ENCODE data around the gene GLCE. TPM values are rescaled to one million over a fixed set of nuclear protein-coding genes. Genes with fewer than 3 reads are reported as not detected.
"Not testable (repeated sequence)": the region's sequence is repeated elsewhere in the genome, so short reads cannot be mapped to it uniquely, and the experiment has no call there.

The GLCE gene
- total RNA-seq, 1 experiment from 2014 or later: 12.5 TPM

DNA sequence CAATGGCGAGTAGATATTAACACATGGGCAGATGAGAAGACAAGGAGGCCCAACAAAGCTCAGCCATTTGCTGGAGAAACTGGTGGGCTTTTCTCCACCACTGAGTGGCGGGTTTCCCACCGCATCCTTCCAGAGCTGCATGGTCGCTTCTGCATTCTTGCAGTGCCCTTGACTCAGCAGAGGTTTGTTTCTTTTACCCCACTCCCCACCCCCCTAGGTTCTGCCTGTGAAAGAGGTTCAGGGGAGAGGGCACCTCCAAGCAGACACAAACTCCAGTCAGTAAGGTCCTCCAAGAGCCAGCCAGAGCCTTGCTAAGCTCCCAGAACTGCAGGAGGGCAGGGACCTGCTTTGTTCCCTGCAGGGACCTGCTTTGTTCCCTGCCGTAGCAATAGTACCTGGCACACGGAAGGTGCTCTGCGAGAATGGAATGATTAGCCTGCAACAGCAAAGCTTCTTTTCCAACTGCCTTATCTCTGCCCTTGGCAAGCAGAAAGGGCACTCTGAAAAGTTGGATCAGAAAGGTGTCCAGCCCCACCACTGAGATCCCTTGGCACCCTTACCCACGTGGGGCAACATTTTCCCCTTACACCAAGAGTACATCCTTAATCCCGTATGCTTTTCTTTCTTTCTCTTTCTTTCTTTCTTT lies 139.6 kb downstream of the GLCE start:
- DNase-seq (ENCODE audit: low spot score) (peak; percentile 35), ATAC-seq (peak; percentile 40)
- H3K27ac Mint-ChIP-seq: no peak overlapping the region
- H3K36me3 Mint-ChIP-seq: peaks cover 2% of the 10 kb centered on the region; the same call in 1 of the 2 replicates
- ChIA-PET CTCF (interaction anchor here (0.7 to 2.3 kb wide), 11 partner anchors 11 to 269 kb away, joined by 3 to 10 read pairs (median 4); partner anchors contain the start of gene KIF23), POLR2A (interaction anchor here (1.0 kb wide), 1 partner anchor 93 kb away, joined by 3 read pairs; no protein-coding TSS in a partner anchor)
- H3K4me3 Mint-ChIP-seq: peak overlapping the region; percentile 71
- no peak for TF ChIP-seq IRF2 (CRISPR knock-in tag; IDR thresholded peaks at IDR 0.05; ENCODE audit: borderline replicate concordance, low read depth)
- TF ChIP-seq, protein P1, sequence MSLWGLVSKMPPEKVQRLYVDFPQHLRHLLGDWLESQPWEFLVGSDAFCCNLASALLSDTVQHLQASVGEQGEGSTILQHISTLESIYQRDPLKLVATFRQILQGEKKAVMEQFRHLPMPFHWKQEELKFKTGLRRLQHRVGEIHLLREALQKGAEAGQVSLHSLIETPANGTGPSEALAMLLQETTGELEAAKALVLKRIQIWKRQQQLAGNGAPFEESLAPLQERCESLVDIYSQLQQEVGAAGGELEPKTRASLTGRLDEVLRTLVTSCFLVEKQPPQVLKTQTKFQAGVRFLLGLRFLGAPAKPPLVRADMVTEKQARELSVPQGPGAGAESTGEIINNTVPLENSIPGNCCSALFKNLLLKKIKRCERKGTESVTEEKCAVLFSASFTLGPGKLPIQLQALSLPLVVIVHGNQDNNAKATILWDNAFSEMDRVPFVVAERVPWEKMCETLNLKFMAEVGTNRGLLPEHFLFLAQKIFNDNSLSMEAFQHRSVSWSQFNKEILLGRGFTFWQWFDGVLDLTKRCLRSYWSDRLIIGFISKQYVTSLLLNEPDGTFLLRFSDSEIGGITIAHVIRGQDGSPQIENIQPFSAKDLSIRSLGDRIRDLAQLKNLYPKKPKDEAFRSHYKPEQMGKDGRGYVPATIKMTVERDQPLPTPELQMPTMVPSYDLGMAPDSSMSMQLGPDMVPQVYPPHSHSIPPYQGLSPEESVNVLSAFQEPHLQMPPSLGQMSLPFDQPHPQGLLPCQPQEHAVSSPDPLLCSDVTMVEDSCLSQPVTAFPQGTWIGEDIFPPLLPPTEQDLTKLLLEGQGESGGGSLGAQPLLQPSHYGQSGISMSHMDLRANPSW (CRISPR knock-in tag; conservative IDR thresholded peaks at IDR 0.05; ENCODE audit: low read depth): no peak
- TF ChIP-seq, protein P2, sequence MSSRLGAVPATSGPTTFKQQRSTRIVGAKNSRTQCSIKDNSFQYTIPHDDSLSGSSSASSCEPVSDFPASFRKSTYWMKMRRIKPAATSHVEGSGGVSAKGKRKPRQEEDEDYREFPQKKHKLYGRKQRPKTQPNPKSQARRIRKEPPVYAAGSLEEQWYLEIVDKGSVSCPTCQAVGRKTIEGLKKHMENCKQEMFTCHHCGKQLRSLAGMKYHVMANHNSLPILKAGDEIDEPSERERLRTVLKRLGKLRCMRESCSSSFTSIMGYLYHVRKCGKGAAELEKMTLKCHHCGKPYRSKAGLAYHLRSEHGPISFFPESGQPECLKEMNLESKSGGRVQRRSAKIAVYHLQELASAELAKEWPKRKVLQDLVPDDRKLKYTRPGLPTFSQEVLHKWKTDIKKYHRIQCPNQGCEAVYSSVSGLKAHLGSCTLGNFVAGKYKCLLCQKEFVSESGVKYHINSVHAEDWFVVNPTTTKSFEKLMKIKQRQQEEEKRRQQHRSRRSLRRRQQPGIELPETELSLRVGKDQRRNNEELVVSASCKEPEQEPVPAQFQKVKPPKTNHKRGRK (CRISPR knock-in tag; IDR thresholded peaks at IDR 0.05; ENCODE audit: borderline replicate concordance): peak; percentile 96; the same call in 1 of the 2 replicates
- TF ChIP-seq, protein P3, sequence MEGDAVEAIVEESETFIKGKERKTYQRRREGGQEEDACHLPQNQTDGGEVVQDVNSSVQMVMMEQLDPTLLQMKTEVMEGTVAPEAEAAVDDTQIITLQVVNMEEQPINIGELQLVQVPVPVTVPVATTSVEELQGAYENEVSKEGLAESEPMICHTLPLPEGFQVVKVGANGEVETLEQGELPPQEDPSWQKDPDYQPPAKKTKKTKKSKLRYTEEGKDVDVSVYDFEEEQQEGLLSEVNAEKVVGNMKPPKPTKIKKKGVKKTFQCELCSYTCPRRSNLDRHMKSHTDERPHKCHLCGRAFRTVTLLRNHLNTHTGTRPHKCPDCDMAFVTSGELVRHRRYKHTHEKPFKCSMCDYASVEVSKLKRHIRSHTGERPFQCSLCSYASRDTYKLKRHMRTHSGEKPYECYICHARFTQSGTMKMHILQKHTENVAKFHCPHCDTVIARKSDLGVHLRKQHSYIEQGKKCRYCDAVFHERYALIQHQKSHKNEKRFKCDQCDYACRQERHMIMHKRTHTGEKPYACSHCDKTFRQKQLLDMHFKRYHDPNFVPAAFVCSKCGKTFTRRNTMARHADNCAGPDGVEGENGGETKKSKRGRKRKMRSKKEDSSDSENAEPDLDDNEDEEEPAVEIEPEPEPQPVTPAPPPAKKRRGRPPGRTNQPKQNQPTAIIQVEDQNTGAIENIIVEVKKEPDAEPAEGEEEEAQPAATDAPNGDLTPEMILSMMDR (IDR thresholded peaks at IDR 0.05): no peak
- peak; percentile 65; the same call in 1 of the 2 replicates for TF ChIP-seq ZNF423 (CRISPR knock-in tag; IDR thresholded peaks at IDR 0.05)
- TF ChIP-seq, protein P4, sequence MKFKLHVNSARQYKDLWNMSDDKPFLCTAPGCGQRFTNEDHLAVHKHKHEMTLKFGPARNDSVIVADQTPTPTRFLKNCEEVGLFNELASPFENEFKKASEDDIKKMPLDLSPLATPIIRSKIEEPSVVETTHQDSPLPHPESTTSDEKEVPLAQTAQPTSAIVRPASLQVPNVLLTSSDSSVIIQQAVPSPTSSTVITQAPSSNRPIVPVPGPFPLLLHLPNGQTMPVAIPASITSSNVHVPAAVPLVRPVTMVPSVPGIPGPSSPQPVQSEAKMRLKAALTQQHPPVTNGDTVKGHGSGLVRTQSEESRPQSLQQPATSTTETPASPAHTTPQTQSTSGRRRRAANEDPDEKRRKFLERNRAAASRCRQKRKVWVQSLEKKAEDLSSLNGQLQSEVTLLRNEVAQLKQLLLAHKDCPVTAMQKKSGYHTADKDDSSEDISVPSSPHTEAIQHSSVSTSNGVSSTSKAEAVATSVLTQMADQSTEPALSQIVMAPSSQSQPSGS (CRISPR knock-in tag; IDR thresholded peaks at IDR 0.05; ENCODE audit: borderline replicate concordance, low read depth): no peak
- no peak for TF ChIP-seq NFE2L1 (CRISPR knock-in tag; IDR thresholded peaks at IDR 0.05)
- H3K4me1 Mint-ChIP-seq: peaks cover 15% of the 10 kb centered on the region
- H3K9me3 Mint-ChIP-seq: no peaks in the 10 kb centered on the region
- H3K27me3 Mint-ChIP-seq (ENCODE audit: low read depth): peaks cover 47% of the 10 kb centered on the region

DNA sequence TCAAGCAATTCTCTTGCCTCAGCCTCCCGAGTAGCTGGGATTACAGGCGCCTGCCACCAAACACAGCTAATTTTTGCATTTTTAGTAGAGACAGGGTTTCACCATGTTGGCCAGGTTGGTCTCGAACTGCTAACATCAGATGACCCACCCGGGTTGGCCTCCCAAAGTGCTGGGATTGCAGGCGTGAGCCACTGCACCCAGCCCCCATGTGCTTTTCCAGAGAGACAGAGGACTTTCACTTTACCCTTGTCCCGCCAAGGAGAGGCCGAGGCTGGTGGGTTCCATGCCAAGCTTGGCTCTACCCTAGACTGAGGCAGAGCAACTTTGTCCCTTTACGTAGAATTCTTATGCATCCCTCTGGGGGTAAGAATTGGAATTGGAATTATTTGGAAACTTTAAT lies 140.7 kb downstream of the GLCE start:
- H3K4me3 Mint-ChIP-seq; ATAC-seq; DNase-seq (ENCODE audit: low spot score); H3K9me3 Mint-ChIP-seq; H3K36me3 Mint-ChIP-seq; H3K27ac Mint-ChIP-seq; POLR2A ChIA-PET: not testable (repeated sequence)
- H3K27me3 Mint-ChIP-seq (ENCODE audit: low read depth): peaks cover 45% of the 10 kb centered on the region
- H3K4me1 Mint-ChIP-seq: peaks cover 23% of the 10 kb centered on the region
- CTCF ChIA-PET: interaction anchor here (2.3 kb wide), 1 partner anchor 12 kb away, joined by 10 read pairs; no protein-coding TSS in a partner anchor

DNA sequence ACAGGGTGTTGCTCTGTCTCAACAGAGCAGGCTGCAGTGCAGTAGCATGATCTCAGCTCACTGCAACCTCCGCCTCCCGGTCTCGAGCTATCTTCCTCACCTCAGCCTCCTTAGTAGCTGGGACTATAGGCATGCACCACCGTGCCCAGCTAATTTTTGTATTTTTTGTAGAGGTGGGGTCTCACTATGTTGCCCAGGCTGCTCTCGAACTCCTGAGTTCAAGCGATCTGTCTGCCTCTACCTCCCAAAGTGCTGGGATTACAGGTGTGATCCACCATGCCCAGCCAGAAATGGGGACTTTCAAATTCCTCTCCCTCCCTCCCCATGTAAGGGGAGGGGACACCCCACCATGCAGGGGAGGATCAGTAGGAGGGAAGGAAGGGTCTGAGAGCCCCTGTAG lies 141.7 kb downstream of the GLCE start:
- H3K4me3 Mint-ChIP-seq; H3K27ac Mint-ChIP-seq; ATAC-seq; POLR2A ChIA-PET; DNase-seq (ENCODE audit: low spot score); H3K9me3 Mint-ChIP-seq: not testable (repeated sequence)
- CTCF ChIA-PET: interaction anchor here (0.7 to 2.0 kb wide), 3 partner anchors 23 to 93 kb away, joined by 3 to 4 read pairs (median 4); no protein-coding TSS in a partner anchor
- peak; percentile 88 for TF ChIP-seq ZNF121 (CRISPR knock-in tag; IDR thresholded peaks at IDR 0.05)
- Mint-ChIP-seq H3K36me3 (peaks cover 13% of the 10 kb centered on the region), H3K27me3 (ENCODE audit: low read depth) (peaks cover 36% of the 10 kb centered on the region), H3K4me1 (peaks cover 23% of the 10 kb centered on the region)

DNA sequence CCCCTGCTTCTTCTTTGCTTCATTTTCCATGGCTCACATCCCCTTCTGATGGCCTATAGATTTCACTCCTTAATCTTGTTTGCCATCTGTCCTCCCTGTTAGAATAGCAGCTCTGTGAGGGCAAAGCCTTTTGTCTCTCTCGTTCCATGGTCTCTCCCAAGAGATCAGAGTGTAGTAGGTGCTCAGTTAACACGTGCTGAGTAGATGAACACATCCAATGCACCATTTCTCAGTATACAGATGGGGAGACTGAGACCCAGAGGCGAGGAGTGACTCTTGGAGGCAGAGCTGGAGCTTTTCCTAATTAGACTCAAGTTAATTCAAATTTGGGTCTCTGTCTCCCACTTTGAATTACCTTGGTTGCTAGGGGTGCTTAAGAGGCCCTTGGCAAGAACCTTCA lies 142.5 kb downstream of the GLCE start:
- no peak overlapping the region for H3K4me3 Mint-ChIP-seq
- peaks cover 23% of the 10 kb centered on the region for H3K4me1 Mint-ChIP-seq
- DNase-seq (ENCODE audit: low spot score) (no peak), ATAC-seq (no peak)
- H3K27me3 Mint-ChIP-seq (ENCODE audit: low read depth): peaks cover 27% of the 10 kb centered on the region
- POLR2A ChIA-PET: no interaction called here
- peaks cover 14% of the 10 kb centered on the region for H3K36me3 Mint-ChIP-seq
- CTCF ChIA-PET: interaction anchor here (0.5 to 2.0 kb wide), 7 partner anchors 12 to 272 kb away, joined by 3 to 7 read pairs (median 4); no protein-coding TSS in a partner anchor
- H3K9me3 Mint-ChIP-seq: peaks cover 8% of the 10 kb centered on the region
- no peak overlapping the region for H3K27ac Mint-ChIP-seq
- TF ChIP-seq MYBL2 (CRISPR knock-in tag; IDR thresholded peaks at IDR 0.05) (no peak), MXD4 (CRISPR knock-in tag; IDR thresholded peaks at IDR 0.05; ENCODE audit: borderline replicate concordance) (no peak)
- TF ChIP-seq, protein P5, sequence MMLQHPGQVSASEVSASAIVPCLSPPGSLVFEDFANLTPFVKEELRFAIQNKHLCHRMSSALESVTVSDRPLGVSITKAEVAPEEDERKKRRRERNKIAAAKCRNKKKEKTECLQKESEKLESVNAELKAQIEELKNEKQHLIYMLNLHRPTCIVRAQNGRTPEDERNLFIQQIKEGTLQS (CRISPR knock-in tag; conservative IDR thresholded peaks at IDR 0.05): no peak
- TF ChIP-seq, protein P6, sequence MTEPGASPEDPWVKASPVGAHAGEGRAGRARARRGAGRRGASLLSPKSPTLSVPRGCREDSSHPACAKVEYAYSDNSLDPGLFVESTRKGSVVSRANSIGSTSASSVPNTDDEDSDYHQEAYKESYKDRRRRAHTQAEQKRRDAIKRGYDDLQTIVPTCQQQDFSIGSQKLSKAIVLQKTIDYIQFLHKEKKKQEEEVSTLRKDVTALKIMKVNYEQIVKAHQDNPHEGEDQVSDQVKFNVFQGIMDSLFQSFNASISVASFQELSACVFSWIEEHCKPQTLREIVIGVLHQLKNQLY (CRISPR knock-in tag; IDR thresholded peaks at IDR 0.05): no peak
- TF ChIP-seq, protein P7, sequence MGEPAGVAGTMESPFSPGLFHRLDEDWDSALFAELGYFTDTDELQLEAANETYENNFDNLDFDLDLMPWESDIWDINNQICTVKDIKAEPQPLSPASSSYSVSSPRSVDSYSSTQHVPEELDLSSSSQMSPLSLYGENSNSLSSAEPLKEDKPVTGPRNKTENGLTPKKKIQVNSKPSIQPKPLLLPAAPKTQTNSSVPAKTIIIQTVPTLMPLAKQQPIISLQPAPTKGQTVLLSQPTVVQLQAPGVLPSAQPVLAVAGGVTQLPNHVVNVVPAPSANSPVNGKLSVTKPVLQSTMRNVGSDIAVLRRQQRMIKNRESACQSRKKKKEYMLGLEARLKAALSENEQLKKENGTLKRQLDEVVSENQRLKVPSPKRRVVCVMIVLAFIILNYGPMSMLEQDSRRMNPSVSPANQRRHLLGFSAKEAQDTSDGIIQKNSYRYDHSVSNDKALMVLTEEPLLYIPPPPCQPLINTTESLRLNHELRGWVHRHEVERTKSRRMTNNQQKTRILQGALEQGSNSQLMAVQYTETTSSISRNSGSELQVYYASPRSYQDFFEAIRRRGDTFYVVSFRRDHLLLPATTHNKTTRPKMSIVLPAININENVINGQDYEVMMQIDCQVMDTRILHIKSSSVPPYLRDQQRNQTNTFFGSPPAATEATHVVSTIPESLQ (CRISPR knock-in tag; IDR thresholded peaks at IDR 0.05): no peak

Measured in WTC11 (cell line).